ENCODE results near the gene NOTCH4.
A peak's percentile ranks its signal among the peaks of the same experiment; 100 is the strongest.
"Not testable (repeated sequence)": the region's sequence is repeated elsewhere in the genome, so short reads cannot be mapped to it uniquely, and the experiment has no call there.

NOTCH4 gene

DNA sequence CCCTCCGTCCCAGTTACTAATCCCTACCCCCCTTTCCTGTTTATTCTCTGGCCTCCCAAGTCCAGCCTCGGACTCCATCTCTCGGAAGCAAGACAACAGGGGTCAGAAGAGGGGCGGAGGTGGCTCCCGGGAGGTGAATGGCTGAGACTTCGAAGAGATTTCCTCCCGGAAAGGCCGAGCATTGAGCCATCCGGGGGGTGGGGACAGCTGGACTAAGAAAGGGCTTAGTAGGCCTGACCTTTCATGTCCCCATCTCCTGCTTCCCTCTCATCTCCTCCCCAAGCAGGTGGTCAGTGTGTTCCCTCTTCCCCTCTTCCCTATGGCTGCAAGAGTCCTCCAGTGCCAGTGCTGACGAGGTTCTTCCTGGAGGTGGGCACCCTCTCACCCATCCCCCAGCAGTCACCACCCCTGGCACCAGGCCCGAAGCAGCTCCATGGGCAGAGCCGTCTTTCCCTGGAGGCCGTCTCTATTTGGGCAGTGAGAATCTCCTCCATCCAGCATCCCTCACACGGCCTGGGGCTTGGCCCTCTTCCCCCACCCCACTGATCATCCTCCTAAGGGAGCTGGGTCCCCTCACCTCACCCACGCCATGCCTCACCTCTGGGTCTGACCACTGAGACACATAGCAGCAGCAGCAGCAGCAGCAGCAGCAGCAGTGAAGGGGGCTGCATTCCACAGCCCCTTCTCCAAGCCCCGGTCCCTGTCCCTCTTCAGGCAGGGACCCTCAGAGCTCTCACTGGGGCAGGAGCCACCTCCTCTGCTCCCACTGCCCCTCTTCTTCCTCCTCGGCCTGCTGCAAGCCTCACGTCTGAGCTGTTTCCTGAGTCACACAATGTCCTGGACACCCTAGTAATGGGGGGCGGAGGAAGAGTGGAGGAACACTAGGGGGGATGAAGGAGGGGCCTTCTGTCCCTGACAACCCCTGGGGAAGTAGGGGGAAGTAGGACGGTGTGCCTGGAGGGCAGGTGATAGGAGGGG is at the start of gene NOTCH4:
Gene NOTCH4, minus strand, starts transcription at position 810 of the 978 bp plus-strand sequence. Its CDS starts 139 bp downstream, at position 671.
- no peak for DNase-seq

DNA sequence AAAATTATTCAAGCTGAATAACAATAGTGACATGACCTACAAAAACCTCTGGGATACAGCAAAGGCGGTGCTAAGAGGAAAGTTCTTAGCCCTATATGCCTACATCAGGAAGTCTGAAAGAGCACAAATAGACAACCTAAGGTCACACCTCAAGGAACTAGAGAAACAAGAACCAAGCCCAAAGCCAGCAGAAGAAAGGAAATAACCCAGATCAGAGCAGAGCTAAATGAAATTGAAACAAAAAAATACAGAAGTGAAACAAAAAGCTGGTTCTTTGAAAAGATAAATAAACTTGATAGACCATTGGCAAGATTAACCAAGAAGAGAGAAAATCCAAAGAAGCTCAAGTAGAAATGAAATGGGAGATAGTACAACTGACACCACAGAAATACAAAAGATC is 47.6 kb upstream of the NOTCH4 start:
- DNase-seq, result no peak

- not testable (repeated sequence) for DNase-seq
These were observed 44.6 kb upstream of the NOTCH4 start for GRCh38 chr6:32268459-32268858.

- no peak for DNase-seq
These were observed 43.2 kb upstream of the NOTCH4 start for GRCh38 chr6:32267035-32267434.

- not testable (repeated sequence) for DNase-seq
These were observed 33.4 kb upstream of the NOTCH4 start for GRCh38 chr6:32257262-32257661.

DNA sequence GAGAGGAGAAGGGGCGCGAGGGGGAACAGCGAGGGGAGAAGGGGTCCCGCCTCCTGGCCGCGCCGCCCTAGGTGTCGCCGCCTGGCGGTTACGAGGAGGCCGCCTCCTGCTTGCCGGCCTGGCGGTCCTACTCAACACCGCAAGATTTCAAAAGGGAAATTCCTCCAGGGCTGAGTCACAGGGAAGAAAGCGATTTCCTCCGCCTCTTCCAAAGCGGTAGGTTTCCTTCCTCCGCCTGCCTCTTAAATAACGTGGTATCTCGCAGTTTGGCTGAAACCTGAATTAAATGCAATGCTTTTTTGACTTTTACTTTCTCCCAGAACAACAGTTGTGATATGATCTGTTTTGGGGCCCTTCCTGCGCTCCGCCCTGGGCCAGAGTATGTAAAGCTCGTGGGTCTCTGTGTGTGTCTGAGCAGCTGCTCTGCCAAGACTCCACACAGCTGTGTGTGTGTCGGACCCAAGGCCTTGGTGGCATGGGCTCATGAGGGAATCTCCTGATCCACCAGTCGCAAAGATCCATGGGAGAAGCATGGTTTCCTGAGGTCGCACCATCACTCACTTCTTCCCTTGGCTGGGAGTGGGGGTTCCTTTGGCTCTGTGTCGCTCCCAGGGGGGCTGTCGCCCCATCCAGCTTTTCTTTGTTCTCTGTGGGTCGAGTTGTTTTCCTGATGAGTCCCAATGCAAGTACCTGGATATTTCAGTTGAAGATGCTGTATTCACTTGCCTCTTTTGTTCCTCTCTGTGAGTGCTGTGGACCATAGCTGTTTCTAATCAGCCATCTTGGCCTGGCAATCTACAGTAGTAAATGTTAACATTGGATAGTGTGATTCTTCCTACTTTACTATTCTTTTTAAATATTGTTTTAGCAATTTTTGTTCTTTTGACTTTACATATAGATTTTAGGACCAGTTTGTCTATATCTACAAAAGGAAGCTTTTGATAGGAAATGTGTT is 31.6 kb upstream of the NOTCH4 start:
- DNase-seq, result peak; percentile 87

DNA sequence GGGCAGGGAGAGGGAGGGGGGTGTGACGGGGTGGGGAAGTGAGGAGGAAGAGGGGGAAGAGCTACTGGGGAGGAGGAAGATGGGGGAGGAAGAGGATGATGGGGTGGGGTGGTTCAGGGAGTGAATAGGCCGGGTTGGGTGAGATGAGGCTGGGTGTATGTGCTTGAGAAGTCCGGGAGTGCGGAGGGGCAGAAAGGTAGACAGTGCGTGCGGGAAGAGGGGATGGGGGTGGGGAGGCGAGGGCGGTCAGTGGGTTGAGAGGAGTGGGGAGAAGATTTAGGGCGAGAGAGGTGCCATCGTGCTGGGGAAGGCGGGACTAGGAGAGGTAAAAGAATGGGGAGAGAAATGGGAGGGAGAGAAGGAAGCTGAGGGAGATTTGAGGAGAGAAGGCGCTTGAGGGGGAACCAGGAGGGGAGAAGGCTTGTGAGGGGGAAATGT is 30.9 kb upstream of the NOTCH4 start:
- DNase-seq, result no peak

DNA sequence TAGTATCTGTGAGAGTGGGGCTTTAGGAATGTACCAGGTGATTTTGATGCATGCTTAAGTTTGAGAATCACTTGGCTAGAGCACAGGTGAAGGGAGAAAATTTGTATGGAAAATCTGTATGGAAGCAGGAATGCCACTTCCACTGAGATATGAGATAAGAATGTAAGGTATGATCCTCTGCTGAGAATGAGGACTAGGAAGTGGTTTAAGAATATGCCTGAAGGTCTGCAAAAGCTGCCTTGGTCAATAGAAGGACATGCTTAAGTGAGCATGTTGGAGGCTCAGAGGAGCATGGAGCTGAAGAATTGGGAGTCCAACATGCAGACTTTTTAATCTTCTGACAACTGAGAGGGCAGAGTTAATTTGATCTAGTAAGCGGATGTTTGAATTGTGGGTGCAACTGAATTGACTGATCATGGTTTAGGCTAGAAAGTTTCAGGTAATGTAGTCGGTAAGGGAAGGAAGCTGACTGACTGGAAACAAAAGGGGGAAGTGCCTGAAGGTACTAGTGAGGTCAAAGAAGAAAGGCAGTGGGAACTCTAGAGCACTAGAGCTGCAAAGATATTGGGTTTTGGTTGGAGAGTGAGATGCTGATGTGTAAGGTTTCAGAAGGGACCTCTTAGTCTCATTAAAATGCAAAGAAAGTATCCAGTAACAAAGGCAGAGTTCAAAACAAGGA is 28.6 kb upstream of the NOTCH4 start:
- DNase-seq, result no peak

GRCh38 chr6:32249262-32249661 is 25.4 kb upstream of the NOTCH4 start:
- DNase-seq, result no peak

DNA sequence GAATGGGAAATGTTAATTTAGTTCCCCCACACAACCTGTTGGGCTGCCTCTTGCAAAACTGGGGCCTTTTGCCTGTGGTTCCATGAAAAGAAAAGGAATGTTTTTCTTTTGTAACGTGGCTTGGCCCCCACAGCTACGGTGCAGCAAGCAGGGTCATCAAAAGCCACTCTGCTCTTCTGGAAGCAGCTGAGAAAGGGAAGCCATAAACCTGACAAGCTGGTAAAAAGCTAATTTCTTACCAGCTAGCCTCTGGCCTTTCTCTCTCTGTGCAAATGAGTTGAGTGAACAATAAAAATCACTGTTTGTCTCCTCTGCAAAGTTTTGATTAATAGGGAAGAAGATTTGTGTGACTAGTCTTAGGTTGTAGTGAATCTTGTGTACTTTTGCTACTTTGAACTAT is 23.5 kb upstream of the NOTCH4 start:
- DNase-seq, result no peak

- DNase-seq, result peak; percentile 85
These were observed 21.1 kb upstream of the NOTCH4 start for GRCh38 chr6:32244946-32245398.

- DNase-seq, result no peak
These were observed 20.4 kb upstream of the NOTCH4 start for GRCh38 chr6:32244270-32244669.

GRCh38 chr6:32242318-32242813 is 18.5 kb upstream of the NOTCH4 start:
- not testable (repeated sequence) for DNase-seq

DNA sequence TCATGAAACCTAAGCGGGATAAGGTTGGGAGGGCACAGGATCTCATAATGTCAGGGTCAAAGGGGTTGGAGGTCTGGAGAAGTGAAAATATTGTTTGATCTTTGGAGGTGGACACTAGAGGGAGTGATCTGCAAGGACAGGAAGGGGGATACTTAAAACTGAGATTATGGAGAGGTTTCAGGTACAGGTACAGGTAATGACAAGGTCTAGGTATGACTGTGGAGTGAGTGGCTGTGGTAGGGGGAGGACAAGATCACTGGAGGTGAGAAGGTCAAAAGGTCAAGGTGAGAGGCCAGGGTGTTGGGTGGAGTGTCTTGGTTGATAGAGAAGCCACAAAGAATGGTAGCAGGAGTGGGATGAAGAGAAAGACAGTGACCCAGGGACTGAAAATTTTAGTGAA is 16.8 kb upstream of the NOTCH4 start:
- DNase-seq, result no peak

- DNase-seq, result no peak
These were observed 15.6 kb upstream of the NOTCH4 start for GRCh38 chr6:32239462-32239861.

- no peak for DNase-seq
These were observed 11.1 kb upstream of the NOTCH4 start for GRCh38 chr6:32234934-32235333.

DNA sequence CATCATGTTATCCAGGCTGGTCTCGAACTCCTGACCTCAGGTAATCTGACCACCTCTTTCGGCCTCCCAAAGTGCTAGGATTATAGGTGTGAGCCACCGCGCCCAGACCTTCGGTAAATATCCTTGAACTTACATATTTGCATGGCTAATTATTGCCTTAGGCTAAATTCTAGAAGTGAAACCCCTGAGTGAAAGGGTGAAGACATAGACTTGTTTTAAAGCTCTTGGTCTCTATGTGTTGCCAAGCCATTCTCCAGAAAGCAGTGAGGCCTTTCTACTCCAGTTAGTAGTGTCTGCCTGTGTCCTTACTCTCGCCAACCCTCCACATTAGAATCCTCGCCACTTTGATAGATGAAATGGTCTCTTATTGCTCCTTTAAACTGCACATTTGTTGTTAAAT is 2.6 kb upstream of the NOTCH4 start:
- DNase-seq, result no peak

GRCh38 chr6:32224696-32225095 is 829 bp upstream of the NOTCH4 start:
- no peak for DNase-seq

- DNase-seq, result no peak
These were observed 1.3 kb downstream of the NOTCH4 start for GRCh38 chr6:32222333-32223230.

DNA sequence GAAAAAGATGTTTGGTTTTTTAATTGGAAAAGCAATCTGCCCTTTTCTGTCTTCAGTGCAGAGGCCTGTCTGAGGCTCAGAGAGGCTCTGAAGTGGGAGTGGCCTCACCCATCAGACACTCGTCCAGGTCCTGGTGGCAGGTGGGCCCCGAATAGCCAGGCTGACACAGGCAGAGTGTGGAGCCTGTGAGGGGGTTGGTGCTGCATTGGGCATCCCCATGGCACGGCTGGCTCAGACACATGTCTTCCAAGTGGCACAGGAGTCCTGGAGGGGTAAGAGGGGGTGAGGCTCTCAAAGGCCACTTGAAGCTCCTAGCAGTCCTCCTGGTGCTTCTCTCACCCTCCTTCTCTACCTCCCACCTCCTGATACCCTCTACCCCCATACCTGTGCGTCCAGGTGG is 3.8 kb downstream of the NOTCH4 start:
- no peak for DNase-seq

DNA sequence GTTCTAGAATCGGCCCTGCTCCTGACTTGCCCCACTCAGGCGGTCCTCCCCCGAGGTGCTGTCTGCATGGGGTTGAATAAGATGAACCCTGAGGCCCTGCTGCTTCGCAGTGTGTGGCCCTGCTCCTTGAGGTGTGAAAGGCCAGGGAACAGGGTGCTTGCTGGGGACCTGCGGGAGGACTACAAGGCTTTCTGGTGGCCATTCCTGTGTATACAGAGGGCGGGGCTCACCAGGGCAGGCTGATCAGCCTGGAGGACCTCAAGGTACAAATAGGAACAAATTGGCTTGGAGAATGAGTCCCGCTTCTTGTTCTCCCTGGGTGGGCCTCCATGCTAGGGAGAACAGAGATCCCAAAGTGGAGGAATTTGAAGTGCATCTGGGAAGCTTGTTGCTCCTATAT is 5.7 kb downstream of the NOTCH4 start:
- DNase-seq, result no peak
